ENCODE results near the gene SPATA2L. TPM values are rescaled to one million over a fixed set of nuclear protein-coding genes. Genes with fewer than 3 reads are reported as not detected.
"Not testable (repeated sequence)": the region's sequence is repeated elsewhere in the genome, so short reads cannot be mapped to it uniquely, and the experiment has no call there.

SPATA2L gene
- total RNA-seq, 1 donor from 2014 or later: 8.2 TPM

GRCh38 chr16:89708481-89708931 is 7.0 kb upstream of the SPATA2L start:
- intact Hi-C loops (cut with micrococcal nuclease): no loop called here

DNA sequence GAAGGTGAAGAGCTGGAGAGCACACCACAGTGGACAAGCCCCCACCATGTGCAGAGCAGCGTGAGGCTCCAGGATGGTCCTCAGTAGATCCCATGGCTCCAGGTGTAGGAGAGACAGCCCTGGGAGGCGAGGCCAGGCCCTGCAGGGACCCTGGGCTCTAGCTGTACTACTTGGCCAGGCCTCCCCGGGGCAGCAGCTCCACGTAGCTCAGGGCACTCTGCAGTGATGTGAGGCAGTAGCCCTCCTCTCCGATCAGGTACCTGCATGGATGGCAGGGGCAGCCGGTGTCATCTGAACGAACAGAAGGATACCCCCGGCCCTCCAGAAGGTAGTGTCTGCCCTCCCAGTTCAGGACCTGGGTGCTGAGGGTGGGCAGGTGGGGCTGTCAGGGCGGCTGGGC is 6.2 kb upstream of the SPATA2L start:
- intact Hi-C loops (cut with micrococcal nuclease): no loop called here

- intact Hi-C loops (cut with micrococcal nuclease): loop anchor here (1.0 kb wide), 5 partner anchors 15 to 204 kb away; partner anchors contain the start of gene ZNF276
Measured at GRCh38 chr16:89706518-89707260, 5.2 kb upstream of the SPATA2L start.

GRCh38 chr16:89705006-89705405 is 3.5 kb upstream of the SPATA2L start:
- intact Hi-C loops (cut with micrococcal nuclease): no loop called here

- intact Hi-C loops (cut with micrococcal nuclease): loop anchor here (5.0 kb wide), 1 partner anchor 457 kb away; no protein-coding TSS in a partner anchor
Measured at GRCh38 chr16:89704281-89704680, 2.8 kb upstream of the SPATA2L start.

DNA sequence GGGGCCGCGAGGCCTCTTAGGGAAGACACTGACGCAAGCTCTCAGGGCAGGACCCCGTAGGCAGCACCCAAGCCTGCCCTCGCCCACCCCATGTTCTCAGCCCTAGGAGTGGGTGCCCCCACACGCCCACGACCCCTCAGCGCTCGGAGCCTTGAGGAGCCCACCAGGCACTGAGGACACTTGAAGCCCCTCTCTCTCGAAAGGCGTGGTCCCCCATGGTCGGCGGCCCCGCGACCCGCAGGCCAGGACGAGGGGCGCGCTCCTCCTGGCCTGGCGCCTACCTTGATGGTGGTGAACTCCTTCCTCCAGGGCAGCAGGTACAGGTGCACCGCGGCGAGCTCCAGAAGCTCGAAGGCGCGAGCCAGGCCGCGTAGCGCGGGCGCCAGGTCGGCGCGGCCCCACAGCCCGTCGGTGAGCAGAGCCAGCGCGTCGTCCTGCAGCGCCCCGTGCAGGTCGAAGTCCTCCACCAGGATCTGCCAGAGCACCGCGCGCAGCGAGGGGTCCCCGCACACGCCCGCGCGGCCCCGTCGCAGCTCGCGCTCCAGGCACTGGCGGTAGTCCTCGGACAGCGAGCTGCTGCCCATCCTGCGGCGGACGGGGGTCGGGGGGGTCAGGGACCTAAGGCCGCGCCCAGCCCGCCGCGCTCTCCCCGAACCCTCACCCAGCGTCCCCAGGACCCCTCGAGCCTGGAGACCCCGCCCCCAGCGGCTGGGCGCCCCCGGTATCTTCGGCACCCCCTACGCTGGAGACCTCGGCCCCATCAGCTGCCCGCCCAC is 668 bp downstream of the SPATA2L start:
- intact Hi-C loops (cut with micrococcal nuclease): loop anchor here (1.0 to 5.0 kb wide), 11 partner anchors 15 to 530 kb away; partner anchors contain the start of genes ANKRD11, CDH15, CDK10 and FANCA

- intact Hi-C loops (cut with micrococcal nuclease): loop anchor here (1.0 to 5.0 kb wide), 11 partner anchors 14 to 529 kb away; partner anchors contain the start of genes ANKRD11, CDH15, CDK10 and FANCA
Measured at GRCh38 chr16:89700100-89700648, 1.3 kb downstream of the SPATA2L start.

DNA sequence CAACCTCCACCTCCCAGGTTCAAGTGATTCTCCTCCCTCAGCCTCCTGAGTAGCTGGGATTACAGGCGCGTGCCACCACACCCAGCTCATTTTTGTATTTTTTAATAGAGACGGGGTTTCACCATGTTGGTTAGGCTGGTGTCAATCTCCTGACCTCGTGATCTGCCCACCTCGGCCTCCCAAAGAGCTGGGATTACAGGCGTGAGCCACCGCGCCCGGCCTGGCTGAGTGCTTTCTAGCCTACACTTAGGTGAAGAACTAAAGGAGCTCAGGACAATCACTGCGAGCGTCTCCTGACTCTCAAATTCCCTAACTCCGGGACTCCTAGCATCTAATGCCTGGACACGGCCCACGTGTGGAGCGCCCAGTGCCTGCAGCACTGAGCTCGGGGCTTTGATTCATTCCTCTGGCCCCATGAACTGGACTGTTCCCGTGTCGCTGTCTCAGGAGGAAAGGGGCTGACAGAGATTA is 1.8 kb downstream of the SPATA2L start:
- intact Hi-C loops (cut with micrococcal nuclease): loop anchor here (1.0 to 5.0 kb wide), 11 partner anchors 13 to 528 kb away; partner anchors contain the start of genes ANKRD11, CDH15, CDK10 and FANCA

DNA sequence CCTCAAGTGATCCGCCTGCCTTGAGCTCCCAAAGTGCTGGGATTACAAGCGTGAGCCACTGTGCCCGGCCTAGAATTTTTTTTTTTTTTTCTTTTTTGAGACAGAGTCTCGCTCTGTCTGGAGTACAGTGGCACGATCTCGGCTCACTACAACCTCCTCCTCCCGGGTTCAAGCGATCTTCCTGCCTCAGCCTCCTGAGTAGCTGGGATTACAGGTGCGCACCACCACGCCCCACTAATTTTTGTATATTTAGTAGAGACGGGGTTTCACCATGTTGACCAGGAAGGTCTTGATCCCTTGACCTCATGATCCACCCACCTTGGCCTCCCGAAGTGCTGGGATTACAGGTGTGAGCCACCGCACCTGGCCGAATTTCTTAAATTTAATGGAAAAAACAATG is 2.8 kb downstream of the SPATA2L start:
- intact Hi-C loops (cut with micrococcal nuclease): not testable (repeated sequence)

DNA sequence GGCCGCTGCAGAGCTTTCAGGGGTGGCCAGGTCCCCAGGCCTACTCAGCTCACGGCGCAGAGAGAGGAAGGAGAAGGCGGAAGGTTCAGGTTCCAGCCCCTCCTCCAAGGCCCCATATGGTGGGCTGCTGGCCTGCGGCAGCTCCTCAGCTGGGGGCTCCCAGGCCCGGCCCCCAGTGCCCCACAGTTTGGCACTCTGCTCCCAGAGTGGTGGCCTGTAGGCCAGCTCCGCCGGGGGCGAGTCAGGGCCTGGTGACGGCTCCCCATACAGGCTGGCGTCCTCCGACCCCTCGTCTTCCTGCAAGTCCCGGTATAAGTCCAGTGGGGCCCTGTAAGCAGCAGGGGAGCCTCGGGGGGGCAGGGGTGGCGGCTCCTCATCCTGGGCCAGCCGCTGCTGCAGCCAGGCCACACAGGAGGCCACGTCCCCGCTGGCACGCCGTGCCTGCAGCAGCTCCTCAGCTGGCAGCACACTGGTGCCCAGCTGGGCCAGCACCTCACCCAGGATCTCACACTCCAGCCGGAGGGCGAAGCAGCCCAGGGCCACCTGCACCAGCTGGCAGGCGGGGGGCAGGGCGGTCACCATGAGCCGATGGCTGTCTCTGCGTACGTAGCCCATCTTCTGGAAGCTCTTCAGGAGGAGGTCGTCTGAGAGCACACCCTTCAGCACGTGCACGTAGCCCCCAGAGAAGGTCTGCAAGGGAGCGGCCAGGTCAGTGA is 3.7 kb downstream of the SPATA2L start:
- intact Hi-C loops (cut with micrococcal nuclease): no loop called here

GRCh38 chr16:89697161-89697615 is 4.3 kb downstream of the SPATA2L start:
- intact Hi-C loops (cut with micrococcal nuclease): no loop called here

DNA sequence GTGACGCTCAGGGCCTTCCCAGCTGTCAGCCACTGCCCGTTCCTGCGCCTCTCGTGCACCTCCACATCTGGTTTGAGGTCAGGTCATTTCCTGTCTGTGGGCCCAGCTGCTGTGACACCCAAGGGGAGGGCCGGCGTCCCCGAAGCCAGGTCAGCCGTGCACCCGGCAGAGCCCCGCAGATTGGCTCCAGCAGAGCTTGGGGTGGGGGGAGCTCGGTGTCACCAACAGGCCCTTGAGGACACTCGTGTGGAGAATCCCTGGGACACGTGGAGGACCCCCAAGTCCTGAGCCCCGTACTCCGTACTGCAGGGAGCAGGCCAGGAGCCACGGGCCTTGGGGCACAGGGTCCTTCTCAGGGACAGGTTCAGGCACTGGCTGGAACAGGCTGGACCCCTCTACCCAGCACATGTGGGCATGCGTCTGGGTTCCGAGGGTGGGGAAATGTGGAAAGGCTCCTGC is 4.8 kb downstream of the SPATA2L start:
- intact Hi-C loops (cut with micrococcal nuclease): no loop called here

- intact Hi-C loops (cut with micrococcal nuclease): no loop called here
Measured at GRCh38 chr16:89695875-89696669, 5.4 kb downstream of the SPATA2L start.

DNA sequence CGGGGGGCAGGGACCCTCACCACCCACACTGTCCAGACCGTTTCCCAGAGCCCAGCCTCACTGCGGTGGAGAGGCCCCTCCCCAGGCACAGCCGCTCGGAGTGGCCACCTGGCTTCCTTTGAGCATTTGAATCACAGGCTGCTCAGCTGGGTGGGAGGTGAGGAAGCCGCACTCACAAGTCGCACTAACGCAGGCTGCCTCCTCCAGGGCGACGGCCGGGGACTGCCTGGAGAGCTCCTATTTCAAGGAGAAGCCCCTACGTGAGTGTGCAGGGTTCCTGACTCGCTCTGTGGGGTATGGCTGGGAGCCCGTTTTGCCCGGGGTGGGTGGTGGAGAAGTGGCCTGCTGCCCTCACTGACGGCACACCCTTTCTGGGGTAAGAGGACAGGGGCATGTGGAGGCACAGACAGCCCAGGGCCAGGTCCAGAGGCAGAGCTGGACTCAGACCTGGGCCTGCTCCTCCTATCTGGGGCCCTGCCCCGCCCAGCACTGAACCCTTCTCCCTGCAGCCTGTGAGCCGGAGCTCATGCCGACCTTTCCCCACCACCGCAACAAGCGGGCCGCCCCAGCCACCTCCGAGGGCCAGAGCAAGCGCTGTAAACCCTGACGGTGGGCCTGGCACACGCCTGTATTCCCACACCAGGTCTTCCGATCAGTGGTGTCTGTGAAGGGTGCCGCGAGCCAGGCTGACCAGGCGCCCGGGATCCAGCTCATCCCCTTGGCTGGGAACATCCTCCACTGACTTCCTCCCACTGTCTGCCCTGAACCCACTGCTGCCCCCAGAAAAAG is 6.2 kb downstream of the SPATA2L start:
- intact Hi-C loops (cut with micrococcal nuclease): no loop called here

GRCh38 chr16:89694784-89695085 is 6.8 kb downstream of the SPATA2L start:
- intact Hi-C loops (cut with micrococcal nuclease): not testable (repeated sequence)

- intact Hi-C loops (cut with micrococcal nuclease): no loop called here
Measured at GRCh38 chr16:89693931-89694783, 7.3 kb downstream of the SPATA2L start.

DNA sequence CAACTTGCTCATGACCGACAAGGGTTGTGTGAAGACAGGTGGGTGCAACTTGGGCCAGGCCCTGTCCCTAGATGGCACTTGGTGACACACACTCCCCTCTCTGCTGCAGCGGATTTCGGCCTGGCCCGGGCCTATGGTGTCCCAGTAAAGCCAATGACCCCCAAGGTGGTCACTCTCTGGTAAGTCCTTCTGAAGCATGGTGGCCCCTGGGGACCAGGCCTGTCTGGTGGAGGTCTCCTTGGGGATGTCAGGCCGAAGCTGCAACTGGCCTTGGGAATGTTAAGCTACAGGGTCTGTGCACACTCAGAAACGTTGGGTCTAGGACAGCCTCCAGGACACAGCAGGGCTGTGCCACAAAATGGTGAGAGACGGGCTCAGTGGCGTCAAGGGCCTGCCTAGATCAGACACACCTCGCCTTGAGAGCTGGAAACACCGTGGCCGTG is 8.2 kb downstream of the SPATA2L start:
- intact Hi-C loops (cut with micrococcal nuclease): no loop called here

GRCh38 chr16:89691986-89692569 is 9.4 kb downstream of the SPATA2L start:
- intact Hi-C loops (cut with micrococcal nuclease): no loop called here
